ENCODE measurements around the gene CAMK2D. TPM values are rescaled to one million over a fixed set of nuclear protein-coding genes. Genes with fewer than 3 reads are reported as not detected.

CAMK2D gene
- total and polyA plus RNA-seq, 5 donors: 77.2 to 177 (median 150) TPM

DNA sequence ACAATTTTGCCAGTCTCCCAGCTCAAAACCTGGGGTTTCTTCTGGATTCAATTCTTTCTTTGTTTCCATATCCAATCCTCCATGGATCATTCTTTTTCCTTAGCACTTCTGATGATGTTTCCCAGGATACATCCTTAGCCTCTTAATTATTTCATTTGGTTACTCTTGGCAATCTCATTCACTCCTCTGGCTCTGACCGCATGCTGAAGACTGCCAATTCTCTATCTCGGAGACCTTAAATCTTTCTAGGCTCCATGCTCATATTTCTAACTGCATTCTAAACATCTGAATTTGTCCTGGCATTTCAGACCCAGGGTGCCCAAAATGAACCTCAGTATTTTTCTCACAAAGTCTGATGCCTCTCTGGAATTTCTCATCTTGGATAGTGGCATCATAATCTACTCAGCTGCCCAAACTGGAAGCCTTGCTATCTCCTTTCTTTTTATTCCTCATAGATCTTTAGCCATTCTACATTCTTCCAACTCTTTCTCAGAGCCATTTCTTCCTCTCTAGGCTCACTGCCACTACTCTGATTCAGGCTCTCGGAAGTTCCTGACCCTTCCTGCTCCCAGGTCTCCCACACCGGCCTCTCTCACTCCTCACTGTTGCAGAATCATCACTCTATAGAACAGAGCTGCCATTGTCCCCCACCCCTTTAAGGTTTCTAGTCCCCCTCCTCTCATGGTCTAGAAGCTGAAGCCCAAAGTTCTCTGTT, 290.2 kb downstream of the CAMK2D start:
- Histone ChIP-seq H3K4me1 (ENCODE audit: control insufficient read depth, insufficient read depth, low read length) (peaks cover 5% of the 10 kb centered on the region), H3K9me3 (ENCODE audit: control insufficient read depth, low read length) (no peaks in the 10 kb centered on the region), H3K4me3 (ENCODE audit: low read length) (no peak overlapping the region), H3K27ac (ENCODE audit: low read length) (peak overlapping the region; percentile 12), H3K27me3 (ENCODE audit: control insufficient read depth, insufficient read depth) (no peaks in the 10 kb centered on the region)
- intact Hi-C loops (cut with DNase I): no loop called here
- WGBS: 64% methylated on average over 4 of the region's 4 CpGs
- DNase-seq (no peak), ATAC-seq (no peak)

DNA sequence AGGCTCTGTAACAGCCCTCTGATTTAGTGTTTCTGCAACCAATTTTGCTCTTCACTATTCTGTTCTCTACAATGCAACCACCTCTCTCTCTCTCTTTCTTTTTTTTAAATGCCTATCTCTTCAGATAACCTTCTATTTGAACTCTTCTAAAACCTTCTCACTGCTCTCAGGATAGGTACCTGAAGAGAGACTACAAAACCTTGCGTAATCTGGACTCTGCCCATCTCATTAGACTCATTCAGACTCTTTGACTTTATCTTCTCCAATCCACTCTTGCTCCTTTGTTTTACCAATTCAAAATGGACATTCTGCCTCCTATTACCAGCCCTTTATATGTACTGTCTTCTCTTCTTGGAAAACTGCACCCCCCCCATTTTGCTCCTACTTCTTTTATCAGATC, 291.6 kb downstream of the CAMK2D start:
- H3K9me3 ChIP-seq (ENCODE audit: control insufficient read depth, low read length): no peaks in the 10 kb centered on the region
- peaks cover 5% of the 10 kb centered on the region for H3K4me1 ChIP-seq (ENCODE audit: control insufficient read depth, insufficient read depth, low read length)
- intact Hi-C loops (cut with DNase I): no loop called here
- ATAC-seq (no peak), DNase-seq (no peak)
- H3K27ac ChIP-seq (ENCODE audit: low read length): peak overlapping the region; percentile 71
- WGBS: 100% methylated on average over 1 of the region's 1 CpG
- H3K27me3 ChIP-seq (ENCODE audit: control insufficient read depth, insufficient read depth): no peaks in the 10 kb centered on the region
- no peak overlapping the region for H3K4me3 ChIP-seq (ENCODE audit: low read length)

GRCh38 chr4:113469023-113469390, 292.5 kb downstream of the CAMK2D start:
- H3K9me3 ChIP-seq (ENCODE audit: control insufficient read depth, low read length): no peaks in the 10 kb centered on the region
- DNase-seq (no peak), ATAC-seq (peak; percentile 3 to 15)
- 85% methylated on average over 1 of the region's 1 CpG for WGBS
- no peak overlapping the region for H3K4me3 ChIP-seq (ENCODE audit: low read length)
- peaks cover 5% of the 10 kb centered on the region for H3K4me1 ChIP-seq (ENCODE audit: control insufficient read depth, insufficient read depth, low read length)
- H3K27ac ChIP-seq (ENCODE audit: low read length): no peak overlapping the region
- no peaks in the 10 kb centered on the region for H3K27me3 ChIP-seq (ENCODE audit: control insufficient read depth, insufficient read depth)
- intact Hi-C loops (cut with DNase I): no loop called here

- Histone ChIP-seq H3K4me3 (ENCODE audit: low read length) (no peak overlapping the region), H3K27ac (ENCODE audit: low read length) (peak overlapping the region; percentile 98), H3K4me1 (ENCODE audit: control insufficient read depth, insufficient read depth, low read length) (peaks cover 5% of the 10 kb centered on the region), H3K9me3 (ENCODE audit: control insufficient read depth, low read length) (no peaks in the 10 kb centered on the region), H3K27me3 (ENCODE audit: control insufficient read depth, insufficient read depth) (no peaks in the 10 kb centered on the region)
- WGBS: 32% methylated on average over 8 of the region's 8 CpGs
- intact Hi-C loops (cut with DNase I): no loop called here
- ATAC-seq (peak; percentile 97 to 98), DNase-seq (peak; percentile 72 to 84 (median 82))
Measured at GRCh38 chr4:113468165-113469022, 293.1 kb downstream of the CAMK2D start.

DNA sequence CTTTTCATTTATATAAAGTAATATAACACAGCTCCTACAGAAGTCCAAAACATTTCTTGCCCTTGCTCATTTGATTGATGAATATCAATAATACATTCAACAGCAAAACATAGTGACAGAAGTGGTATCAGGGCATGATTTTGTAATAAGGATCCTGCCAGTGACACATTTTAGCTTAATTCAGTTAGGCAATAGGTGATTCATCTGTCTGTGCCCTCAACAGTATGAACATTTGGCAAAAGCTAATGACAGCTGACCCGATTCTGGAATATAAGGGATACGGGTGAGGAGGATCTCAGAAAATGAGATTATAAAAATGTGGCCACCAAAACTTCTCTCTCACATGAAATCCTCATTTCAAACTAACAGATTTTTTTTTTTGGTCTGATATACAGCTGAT, 294.0 kb downstream of the CAMK2D start:
- no peaks in the 10 kb centered on the region for H3K27me3 ChIP-seq (ENCODE audit: control insufficient read depth, insufficient read depth)
- peak overlapping the region; percentile 25 for H3K27ac ChIP-seq (ENCODE audit: low read length)
- ATAC-seq: peak; percentile 43 to 63
- H3K4me1 ChIP-seq (ENCODE audit: control insufficient read depth, insufficient read depth, low read length): peaks cover 5% of the 10 kb centered on the region
- no peaks in the 10 kb centered on the region for H3K9me3 ChIP-seq (ENCODE audit: control insufficient read depth, low read length)
- intact Hi-C loops (cut with DNase I): no loop called here
- no peak for DNase-seq
- no peak overlapping the region for H3K4me3 ChIP-seq (ENCODE audit: low read length)
- 40% methylated on average over 2 of the region's 2 CpGs for WGBS

GRCh38 chr4:113462286-113462685, 299.3 kb downstream of the CAMK2D start:
- DNase-seq (no peak), ATAC-seq (no peak)
- H3K27ac ChIP-seq (ENCODE audit: low read length): no peak overlapping the region
- intact Hi-C loops (cut with DNase I): no loop called here
- H3K4me1 ChIP-seq (ENCODE audit: control insufficient read depth, insufficient read depth, low read length): no peaks in the 10 kb centered on the region
- H3K9me3 ChIP-seq (ENCODE audit: control insufficient read depth, low read length): no peaks in the 10 kb centered on the region
- H3K27me3 ChIP-seq (ENCODE audit: control insufficient read depth, insufficient read depth): no peaks in the 10 kb centered on the region
- 97% methylated on average over 1 of the region's 1 CpG for WGBS
- no peak overlapping the region for H3K4me3 ChIP-seq (ENCODE audit: low read length)

- intact Hi-C loops (cut with DNase I): no loop called here
- no peak overlapping the region for H3K4me3 ChIP-seq (ENCODE audit: low read length)
- H3K9me3 ChIP-seq (ENCODE audit: control insufficient read depth, low read length): no peaks in the 10 kb centered on the region
- no peaks in the 10 kb centered on the region for H3K4me1 ChIP-seq (ENCODE audit: control insufficient read depth, insufficient read depth, low read length)
- no peak overlapping the region for H3K27ac ChIP-seq (ENCODE audit: low read length)
- DNase-seq: no peak
- no peak for ATAC-seq
- no peaks in the 10 kb centered on the region for H3K27me3 ChIP-seq (ENCODE audit: control insufficient read depth, insufficient read depth)
Measured at GRCh38 chr4:113461281-113461680, 300.3 kb downstream of the CAMK2D start.

- intact Hi-C loops (cut with DNase I): no loop called here
- no peaks in the 10 kb centered on the region for H3K9me3 ChIP-seq (ENCODE audit: control insufficient read depth, low read length)
- no peak for ATAC-seq
- H3K27ac ChIP-seq (ENCODE audit: low read length): no peak overlapping the region
- no peaks in the 10 kb centered on the region for H3K27me3 ChIP-seq (ENCODE audit: control insufficient read depth, insufficient read depth)
- no peak overlapping the region for H3K4me3 ChIP-seq (ENCODE audit: low read length)
- no peaks in the 10 kb centered on the region for H3K4me1 ChIP-seq (ENCODE audit: control insufficient read depth, insufficient read depth, low read length)
- no peak for DNase-seq
Measured at GRCh38 chr4:113457886-113458285, 303.7 kb downstream of the CAMK2D start.

DNA sequence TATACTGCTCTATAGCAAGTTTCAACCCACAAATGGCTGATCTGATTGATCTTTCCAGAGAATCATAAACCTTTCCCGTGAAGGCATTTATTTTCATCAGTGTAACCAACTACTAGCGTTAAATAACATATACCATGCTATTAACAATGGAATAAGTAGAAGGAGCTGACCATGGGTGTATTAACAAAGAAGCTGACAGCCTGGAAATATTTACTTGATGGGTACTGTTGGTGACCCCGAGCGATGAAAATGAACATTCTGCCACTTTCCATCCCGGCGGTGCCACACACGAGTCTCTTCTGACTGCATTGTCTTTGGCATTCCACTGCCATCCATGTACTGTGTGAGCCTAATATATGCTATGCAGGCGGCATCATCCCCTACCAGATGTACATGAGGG, 304.4 kb downstream of the CAMK2D start:
- DNase-seq (no peak), ATAC-seq (no peak)
- Histone ChIP-seq H3K27ac (ENCODE audit: low read length) (no peak overlapping the region), H3K27me3 (ENCODE audit: control insufficient read depth, insufficient read depth) (no peaks in the 10 kb centered on the region), H3K4me1 (ENCODE audit: control insufficient read depth, insufficient read depth, low read length) (peaks cover 1% of the 10 kb centered on the region), H3K4me3 (ENCODE audit: low read length) (no peak overlapping the region), H3K9me3 (ENCODE audit: control insufficient read depth, low read length) (no peaks in the 10 kb centered on the region)
- intact Hi-C loops (cut with DNase I): no loop called here
- 96% methylated on average over 8 of the region's 8 CpGs for WGBS

DNA sequence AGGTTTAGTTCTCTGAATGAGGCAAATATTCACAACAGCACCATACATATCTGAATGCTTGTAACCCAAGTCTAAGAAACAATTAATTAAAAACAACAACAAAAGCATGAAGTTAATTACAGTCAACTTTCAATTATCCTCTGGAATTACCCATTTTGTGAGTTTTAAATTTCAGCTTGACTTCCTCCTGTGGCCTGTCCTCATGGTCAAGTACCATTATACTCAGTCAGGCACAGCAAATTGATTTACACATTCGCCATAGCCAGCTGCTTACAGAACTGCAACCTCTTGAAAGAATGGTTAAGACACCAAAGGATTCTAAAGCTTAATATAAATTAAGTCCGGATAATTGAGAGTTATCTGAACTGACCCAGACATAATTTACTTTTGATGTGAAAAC, 306.5 kb downstream of the CAMK2D start:
- Histone ChIP-seq H3K9me3 (ENCODE audit: control insufficient read depth, low read length) (no peaks in the 10 kb centered on the region), H3K4me3 (ENCODE audit: low read length) (no peak overlapping the region), H3K4me1 (ENCODE audit: control insufficient read depth, insufficient read depth, low read length) (peaks cover 2% of the 10 kb centered on the region), H3K27ac (ENCODE audit: low read length) (no peak overlapping the region), H3K27me3 (ENCODE audit: control insufficient read depth, insufficient read depth) (no peaks in the 10 kb centered on the region)
- 71% methylated on average over 2 of the region's 2 CpGs for WGBS
- no peak for DNase-seq
- intact Hi-C loops (cut with DNase I): no loop called here
- ATAC-seq: no peak

GRCh38 chr4:113452868-113453620, 308.5 kb downstream of the CAMK2D start:
- H3K4me3 ChIP-seq (ENCODE audit: low read length): no peak overlapping the region
- DNase-seq: no peak
- 19% methylated on average over 4 of the region's 4 CpGs for WGBS
- peak overlapping the region; percentile 62 for H3K27ac ChIP-seq (ENCODE audit: low read length)
- H3K9me3 ChIP-seq (ENCODE audit: control insufficient read depth, low read length): no peaks in the 10 kb centered on the region
- H3K27me3 ChIP-seq (ENCODE audit: control insufficient read depth, insufficient read depth): no peaks in the 10 kb centered on the region
- peak in 1 of 2 donors; percentile 59 for ATAC-seq
- H3K4me1 ChIP-seq (ENCODE audit: control insufficient read depth, insufficient read depth, low read length): peaks cover 2% of the 10 kb centered on the region
- intact Hi-C loops (cut with DNase I): no loop called here
